Large intestine (tissue), 3 donors: ENCODE results near the gene EGR4. TPM values are rescaled to one million over a fixed set of nuclear protein-coding genes. Genes with fewer than 3 reads are reported as not detected.
A peak's percentile ranks its signal among the peaks of the same experiment; 100 is the strongest.

ENCODE experiments used
- DNase-seq, 2 donors: peaks; one replicate each; pipeline versions ENCODE4 v3.0.0 to v3.0.0-alpha.2; 2013
- H3K27ac ChIP-seq: one replicate; pipeline ENCODE4 v1.5.1; 2013; ENCODE audit warnings: low read length
- H3K27me3 ChIP-seq: 2 replicates; pipeline ENCODE4 v1.6.1; 2013; ENCODE audit warnings: low read length; ENCODE audit not compliant: control insufficient read depth, insufficient read depth
- H3K36me3 ChIP-seq: 2 replicates; pipeline ENCODE4 v1.6.1; 2013; ENCODE audit warnings: low read length; ENCODE audit not compliant: control insufficient read depth, insufficient read depth
- H3K4me1 ChIP-seq: one replicate; pipeline ENCODE4 v1.6.1; 2013; ENCODE audit warnings: low read length; ENCODE audit not compliant: control insufficient read depth, insufficient read depth
- H3K4me3 ChIP-seq: one replicate; pipeline ENCODE4 v1.5.1; 2013; ENCODE audit warnings: low read length
- H3K9me3 ChIP-seq: one replicate; pipeline ENCODE4 v1.6.1; 2013; ENCODE audit warnings: mild to moderate bottlenecking, low read depth, low read length, moderate library complexity; ENCODE audit not compliant: control insufficient read depth
- WGBS: methylation state at CpG from one replicate; pipeline ENCODE4 v1.1.5; 2013; ENCODE audit warnings: low lambda C conversion rate; ENCODE audit not compliant: insufficient coverage; 5-methylcytosine and 5-hydroxymethylcytosine counted together
- polyA plus RNA-seq: library from polyadenylated mRNA; unstranded; fragments of 120-200 nt; gene quantifications from one replicate; pipeline ENCODE4 v1.2.1, GENCODE V29; 2013

EGR4 gene
- polyA plus RNA-seq, 1 donor: 0.04 TPM

DNA sequence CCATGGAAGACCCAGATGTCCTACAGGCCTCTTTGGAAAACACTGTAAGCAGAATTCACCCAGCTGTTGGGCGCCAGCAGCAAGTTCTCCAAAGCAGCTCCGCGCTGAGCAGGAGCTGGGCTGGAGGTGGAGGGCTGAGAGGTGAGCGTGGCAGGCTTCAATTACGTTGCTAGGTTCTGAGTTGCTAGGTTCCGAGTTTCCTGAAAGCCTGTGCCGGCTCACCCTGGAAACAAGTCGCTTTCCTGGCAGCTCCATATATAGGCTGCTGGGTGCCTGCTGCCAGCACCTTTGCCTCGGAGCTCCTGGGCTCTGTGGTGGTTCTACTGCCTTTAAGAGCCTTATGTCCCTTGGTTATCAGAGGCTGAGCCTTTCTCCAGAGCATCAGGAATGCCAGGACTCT lies 14.4 kb upstream of the EGR4 start:
- peaks cover 19% of the 10 kb centered on the region for H3K27me3 ChIP-seq
- no peak for DNase-seq
- 83% methylated on average over 1 of the region's 9 CpGs for WGBS
- H3K4me3 ChIP-seq: no peak overlapping the region
- no peaks in the 10 kb centered on the region for H3K4me1 ChIP-seq
- H3K27ac ChIP-seq: no peak overlapping the region
- H3K36me3 ChIP-seq: no peaks in the 10 kb centered on the region
- H3K9me3 ChIP-seq: no peaks in the 10 kb centered on the region

DNA sequence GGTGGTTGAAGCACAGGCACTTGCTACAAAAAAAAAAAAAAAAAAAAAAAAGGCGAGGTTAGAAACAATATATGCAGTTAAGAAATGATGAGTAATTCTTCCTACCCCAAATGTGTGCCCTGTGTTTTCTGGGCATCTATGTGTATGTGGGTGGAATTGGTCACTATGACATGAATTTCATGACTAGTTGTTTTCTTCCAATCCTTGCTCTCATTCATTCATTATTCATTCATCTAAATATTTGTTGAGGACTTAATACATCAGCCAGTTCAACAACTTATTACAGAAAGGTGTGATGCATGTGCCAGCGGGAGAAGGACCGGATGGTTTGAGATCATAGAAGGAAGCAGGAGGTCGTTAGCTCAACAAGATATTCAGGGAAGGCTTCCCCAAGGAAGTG lies 8.3 kb upstream of the EGR4 start:
- Histone ChIP-seq H3K27me3 (peaks cover 42% of the 10 kb centered on the region), H3K4me3 (no peak overlapping the region)

DNA sequence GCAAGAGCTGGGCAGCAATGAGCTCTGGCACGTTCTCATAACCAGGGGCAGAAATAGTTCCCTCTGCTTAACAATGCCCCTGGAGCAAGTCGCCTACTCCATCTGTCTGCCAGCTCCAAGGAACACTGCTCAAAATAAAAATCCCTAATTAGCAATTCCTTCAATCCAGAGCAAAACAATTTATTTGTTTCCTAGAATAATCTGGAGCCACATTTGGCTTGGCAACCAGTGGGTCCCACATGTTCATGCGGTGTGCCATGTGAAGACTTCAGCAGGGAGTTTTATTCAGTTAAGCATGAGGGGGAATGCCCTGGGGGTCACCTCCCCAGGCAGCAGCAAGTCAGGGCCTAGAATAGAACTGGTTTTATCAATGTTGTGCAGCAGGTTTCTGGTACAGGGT lies 7.6 kb upstream of the EGR4 start:
- Histone ChIP-seq H3K9me3 (no peaks in the 10 kb centered on the region), H3K27ac (no peak overlapping the region), H3K4me3 (no peak overlapping the region), H3K4me1 (no peaks in the 10 kb centered on the region), H3K36me3 (no peaks in the 10 kb centered on the region), H3K27me3 (peaks cover 44% of the 10 kb centered on the region)
- DNase-seq: no peak
- WGBS: no CpG with 5 or more reads among the region's 3 CpGs

More for the DNA sequence above, 8.3 kb upstream of the EGR4 start:
- Histone ChIP-seq H3K36me3 (no peaks in the 10 kb centered on the region), H3K9me3 (no peaks in the 10 kb centered on the region), H3K27ac (no peak overlapping the region), H3K4me1 (no peaks in the 10 kb centered on the region)
- DNase-seq: no peak
- 67% methylated on average over 1 of the region's 4 CpGs for WGBS

DNA sequence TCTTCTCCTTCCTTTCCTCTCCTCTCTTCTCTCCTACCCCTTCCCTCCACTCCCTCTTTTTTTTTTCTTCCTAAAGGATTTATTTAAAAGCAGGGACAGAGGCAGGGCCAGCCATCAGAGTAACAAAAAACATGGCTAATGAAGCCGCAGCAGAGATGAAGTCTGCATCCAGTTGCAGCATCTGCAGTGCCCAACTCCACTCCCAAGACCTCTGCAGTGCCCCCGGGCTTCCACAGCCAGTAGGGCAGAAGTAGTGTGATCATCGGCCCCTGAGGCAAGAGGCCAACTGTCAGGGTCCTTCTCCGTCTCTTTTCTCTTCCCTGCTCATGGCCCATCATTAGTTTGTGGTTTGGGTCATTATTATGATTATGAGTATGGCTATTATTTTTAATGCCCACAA lies 4.2 kb upstream of the EGR4 start:
- Histone ChIP-seq H3K27me3 (peaks cover 68% of the 10 kb centered on the region), H3K9me3 (peaks cover 5% of the 10 kb centered on the region), H3K27ac (no peak overlapping the region), H3K36me3 (no peaks in the 10 kb centered on the region), H3K4me3 (no peak overlapping the region), H3K4me1 (peaks cover 3% of the 10 kb centered on the region)
- no CpG with 5 or more reads among the region's 4 CpGs for WGBS
- no peak for DNase-seq

DNA sequence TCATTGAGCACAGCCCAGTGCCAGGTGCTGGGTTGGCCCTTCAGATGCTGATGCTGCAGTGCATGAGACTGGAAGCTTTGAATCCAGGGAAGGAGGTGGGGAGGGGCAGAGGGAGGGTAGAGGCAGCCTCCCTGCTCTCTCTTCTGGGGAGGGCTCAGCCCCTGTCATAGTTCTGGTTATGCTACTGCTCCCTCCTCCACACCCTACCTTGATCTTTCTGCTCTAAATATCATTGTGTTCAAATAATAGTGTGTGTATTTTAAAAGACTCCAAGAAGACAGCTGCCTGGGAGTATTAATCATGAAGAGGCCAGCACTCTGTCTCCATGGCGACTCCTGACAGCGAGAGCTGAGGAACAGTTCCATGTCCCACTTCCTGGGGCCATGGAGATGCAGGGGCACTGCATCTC lies 3.8 kb upstream of the EGR4 start:
- H3K27me3 ChIP-seq: peaks cover 69% of the 10 kb centered on the region
- no peak overlapping the region for H3K27ac ChIP-seq
- WGBS: no CpG with 5 or more reads among the region's 2 CpGs
- H3K9me3 ChIP-seq: peaks cover 9% of the 10 kb centered on the region
- no peak for DNase-seq
- H3K4me3 ChIP-seq: no peak overlapping the region
- no peaks in the 10 kb centered on the region for H3K36me3 ChIP-seq
- H3K4me1 ChIP-seq: peaks cover 3% of the 10 kb centered on the region

DNA sequence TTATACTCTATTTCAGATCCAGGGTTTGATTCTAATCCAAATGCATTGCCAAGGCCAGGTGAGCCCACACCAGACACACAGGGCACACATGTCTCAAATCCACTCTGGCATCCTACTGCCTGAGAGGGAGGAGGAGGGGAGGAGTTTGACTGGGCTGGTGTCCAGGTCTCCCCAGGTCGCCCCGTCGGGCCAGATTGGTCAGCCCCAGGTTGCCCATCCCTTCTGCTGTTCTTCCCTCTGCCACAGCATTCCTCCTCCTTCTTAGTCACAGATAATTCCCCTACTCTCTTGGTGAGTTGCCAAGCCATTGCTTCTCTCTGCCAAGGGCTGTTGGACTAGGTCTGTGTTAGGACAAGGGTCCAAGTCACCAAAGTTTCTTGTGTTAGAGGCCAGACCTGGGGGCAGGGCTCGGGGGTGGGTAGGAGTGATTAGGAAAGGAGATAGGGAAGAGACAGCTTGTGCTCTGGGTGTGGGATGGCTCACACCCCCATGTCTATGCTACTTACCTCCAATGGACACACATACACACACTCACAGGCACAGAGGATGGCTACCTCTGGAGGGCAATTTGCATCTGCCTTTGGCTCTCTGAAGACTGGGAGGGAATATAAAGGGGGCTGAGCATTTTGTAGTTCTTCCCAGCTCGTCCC lies 2.5 kb upstream of the EGR4 start:
- peaks cover 17% of the 10 kb centered on the region for H3K9me3 ChIP-seq
- peaks cover 7% of the 10 kb centered on the region for H3K4me1 ChIP-seq
- H3K36me3 ChIP-seq: no peaks in the 10 kb centered on the region
- H3K27ac ChIP-seq: no peak overlapping the region
- H3K27me3 ChIP-seq: peaks cover 80% of the 10 kb centered on the region
- H3K4me3 ChIP-seq: no peak overlapping the region
- no peak for DNase-seq
- WGBS: no CpG with 5 or more reads among the region's 5 CpGs

DNA sequence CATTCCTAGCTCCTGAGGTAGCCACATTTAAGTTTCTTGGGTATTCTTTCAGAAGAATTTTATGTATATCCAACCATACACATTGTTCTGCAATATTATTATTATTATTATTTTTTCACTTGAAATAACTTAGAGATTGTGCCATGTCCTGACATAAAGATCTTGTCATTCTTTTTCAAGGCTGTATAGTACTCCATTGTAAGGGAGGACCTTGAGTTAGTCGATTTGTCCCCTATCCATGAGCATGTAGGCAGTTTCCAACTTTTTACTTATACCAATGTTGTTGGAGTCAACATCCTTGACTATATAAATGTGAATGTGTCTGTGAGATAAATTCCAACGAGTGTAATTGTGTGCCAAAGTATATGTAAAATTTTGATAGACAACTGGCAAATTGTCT lies 891 bp upstream of the EGR4 start:
- Histone ChIP-seq H3K36me3 (no peaks in the 10 kb centered on the region), H3K4me1 (peaks cover 7% of the 10 kb centered on the region), H3K27me3 (peaks cover 83% of the 10 kb centered on the region), H3K4me3 (no peak overlapping the region), H3K9me3 (peaks cover 17% of the 10 kb centered on the region), H3K27ac (no peak overlapping the region)
- WGBS: no CpG with 5 or more reads among the region's 2 CpGs
- no peak for DNase-seq

DNA sequence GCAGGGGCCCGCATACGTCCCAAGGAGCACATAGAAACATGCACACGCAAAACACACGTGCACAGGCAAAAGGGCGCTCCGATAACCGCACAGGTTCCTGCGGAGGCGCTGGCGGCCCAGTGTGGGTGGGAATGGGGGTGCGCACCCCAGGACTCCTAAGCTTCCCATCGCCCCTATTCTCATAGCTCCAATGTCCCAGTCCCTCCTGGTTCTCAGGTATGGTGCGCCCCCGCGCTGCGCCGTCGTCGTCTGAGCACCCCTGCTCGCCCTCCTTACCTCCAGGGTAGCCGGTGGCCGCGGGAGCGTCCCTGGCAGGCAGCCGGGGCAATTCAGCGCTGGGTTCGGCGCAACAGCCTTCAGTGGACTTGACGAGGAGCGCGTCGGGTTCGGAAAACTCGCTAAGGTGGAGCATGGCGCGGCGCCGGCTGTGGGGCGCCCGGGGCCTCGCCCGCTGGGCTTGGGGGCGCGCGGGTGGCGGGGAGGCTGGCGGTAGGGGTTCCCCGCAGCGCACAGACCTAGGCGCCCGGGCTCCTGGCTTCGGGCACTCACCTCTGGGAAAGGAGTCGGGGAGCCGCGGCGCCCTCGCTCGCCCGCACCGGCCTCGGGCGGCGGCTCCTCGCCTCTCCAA lies 328 bp downstream of the EGR4 start:
- Histone ChIP-seq H3K36me3 (no peaks in the 10 kb centered on the region), H3K4me1 (peaks cover 7% of the 10 kb centered on the region), H3K9me3 (peaks cover 17% of the 10 kb centered on the region), H3K27ac (no peak overlapping the region), H3K4me3 (no peak overlapping the region), H3K27me3 (peaks cover 91% of the 10 kb centered on the region)
- DNase-seq: peak in 1 of 2 donors; percentile 19
- no CpG with 5 or more reads among the region's 64 CpGs for WGBS

DNA sequence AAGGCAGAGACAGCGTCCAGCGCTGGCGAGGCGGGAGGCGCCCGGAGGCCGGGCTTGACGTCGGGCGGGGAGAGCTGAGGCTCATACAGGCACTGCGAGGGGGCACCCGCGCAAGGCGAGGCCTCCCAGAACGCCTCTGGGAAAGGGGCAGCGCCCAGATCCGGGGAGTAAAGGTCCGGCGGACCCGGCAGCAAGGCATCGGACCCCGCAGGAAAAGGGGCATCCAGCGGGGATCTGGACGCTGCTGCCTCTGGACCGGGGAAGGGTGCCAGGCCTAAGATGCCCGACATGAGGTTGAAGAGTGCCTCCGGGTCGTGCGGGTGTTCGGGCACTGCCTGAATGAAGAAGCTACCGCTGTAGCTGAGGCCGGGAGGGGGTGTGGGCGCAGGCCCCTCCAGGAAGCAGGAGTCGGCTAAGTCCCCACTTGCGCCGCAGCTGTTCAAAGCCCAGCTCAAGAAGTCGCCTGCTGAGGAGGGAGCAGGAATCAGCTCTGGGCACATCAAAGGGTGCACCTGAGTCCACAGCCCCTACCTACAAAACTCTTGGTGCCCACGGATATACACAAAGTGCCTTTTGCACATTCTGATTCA lies 937 bp downstream of the EGR4 start:
- no peak for DNase-seq
- H3K4me3 ChIP-seq: no peak overlapping the region
- H3K4me1 ChIP-seq: peaks cover 7% of the 10 kb centered on the region
- H3K27ac ChIP-seq: no peak overlapping the region
- no peaks in the 10 kb centered on the region for H3K36me3 ChIP-seq
- no CpG with 5 or more reads among the region's 38 CpGs for WGBS
- H3K9me3 ChIP-seq: peaks cover 17% of the 10 kb centered on the region
- peaks cover 90% of the 10 kb centered on the region for H3K27me3 ChIP-seq

DNA sequence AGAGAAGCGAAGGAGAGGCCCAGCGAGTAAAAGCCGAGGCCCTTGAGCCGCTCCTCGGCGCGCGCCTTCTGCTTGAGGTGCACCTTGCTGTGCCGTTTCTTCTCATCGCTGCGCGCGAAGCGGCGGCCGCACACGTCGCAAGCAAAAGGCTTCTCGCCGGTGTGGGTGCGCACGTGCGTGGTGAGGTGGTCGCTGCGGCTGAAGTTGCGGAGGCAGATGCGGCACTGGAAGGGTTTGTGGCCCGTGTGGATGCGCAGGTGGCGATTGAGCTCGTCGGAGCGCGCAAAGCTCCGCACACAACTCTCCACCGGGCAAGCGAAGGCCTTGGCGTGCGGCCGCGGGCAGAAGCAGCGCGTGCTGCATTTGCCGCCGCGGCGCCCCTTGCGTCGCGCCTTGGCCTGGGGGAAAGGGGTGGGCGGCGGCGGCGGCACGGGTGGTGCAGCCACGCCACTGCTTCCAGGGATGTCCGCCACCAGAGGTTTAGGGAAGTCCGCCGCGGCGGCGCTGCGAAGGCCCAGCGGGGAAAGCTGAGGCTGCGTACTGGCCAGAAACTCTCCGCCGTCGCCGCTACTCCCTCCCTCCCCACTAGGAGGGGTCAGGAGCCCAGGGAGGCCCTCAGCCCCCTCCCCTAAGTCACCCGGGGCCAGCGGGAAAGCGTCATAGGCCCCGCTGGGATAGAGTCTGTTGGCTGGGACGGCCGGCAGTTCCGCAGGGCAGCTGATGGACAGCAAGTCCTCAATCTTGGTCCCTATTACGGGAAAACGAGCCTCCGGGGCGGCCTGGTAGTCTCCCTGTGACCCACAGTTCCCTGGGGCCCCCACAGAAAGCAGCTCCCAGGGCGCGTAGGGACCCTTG lies 1.7 kb downstream of the EGR4 start:
- Histone ChIP-seq H3K9me3 (peaks cover 17% of the 10 kb centered on the region), H3K27ac (no peak overlapping the region), H3K36me3 (no peaks in the 10 kb centered on the region), H3K4me1 (peaks cover 7% of the 10 kb centered on the region), H3K4me3 (no peak overlapping the region), H3K27me3 (peaks cover 89% of the 10 kb centered on the region)
- WGBS: 0% methylated on average over 2 of the region's 82 CpGs
- DNase-seq: no peak
